GM19324 (cell line): Measurements from ENCODE around the gene C2orf72.
"Not testable (repeated sequence)": the region's sequence is repeated elsewhere in the genome, so short reads cannot be mapped to it uniquely, and the experiment has no call there.

Experiments
- ATAC-seq: cut with Tn5 transposase; IDR thresholded peaks from one replicate; pipeline ENCODE4 v1.9.1; 2021; ENCODE audit warnings: mild to moderate bottlenecking, moderate library complexity; ENCODE audit not compliant: unreplicated experiment, low FRiP score

Gene C2orf72

DNA sequence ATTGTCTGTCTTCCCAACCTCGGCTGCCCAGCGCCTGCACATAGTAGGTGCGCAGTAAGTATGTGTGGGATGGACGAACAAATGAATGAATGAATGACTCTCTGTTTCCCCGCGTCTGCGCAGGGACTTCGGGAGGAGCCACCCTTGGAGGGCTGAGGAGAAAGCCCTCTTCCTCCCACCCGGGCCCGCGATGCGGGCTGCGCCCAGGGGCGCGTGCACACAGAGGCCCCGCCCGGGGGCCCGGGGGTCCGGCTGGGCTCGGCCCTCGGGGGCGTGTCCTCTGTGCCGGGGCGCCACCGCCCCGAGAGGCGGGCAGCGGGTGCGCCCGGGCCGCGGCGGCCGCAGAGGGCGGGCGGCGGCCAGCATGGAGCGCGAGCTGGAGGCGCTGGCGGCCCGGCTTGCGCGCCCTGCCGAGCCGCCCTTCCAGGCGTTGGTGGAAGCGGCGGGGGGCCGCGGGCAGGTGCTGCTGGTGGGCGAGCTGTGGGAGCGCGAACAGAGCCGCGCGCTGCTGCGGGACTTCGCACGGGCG, at the start of gene C2orf72:
TSS of gene C2orf72 (plus strand) at position 322 of the 529 bp plus-strand sequence. CDS start at position 365, 43 bp downstream.
- no peak for ATAC-seq

- no peak for ATAC-seq
Measured at GRCh38 chr2:230989731-230990130, 47.6 kb upstream of the C2orf72 start.

GRCh38 chr2:230990131-230990898, 47.0 kb upstream of the C2orf72 start:
- ATAC-seq = no peak

- no peak for ATAC-seq
Measured at GRCh38 chr2:230990899-230991150, 46.5 kb upstream of the C2orf72 start.

DNA sequence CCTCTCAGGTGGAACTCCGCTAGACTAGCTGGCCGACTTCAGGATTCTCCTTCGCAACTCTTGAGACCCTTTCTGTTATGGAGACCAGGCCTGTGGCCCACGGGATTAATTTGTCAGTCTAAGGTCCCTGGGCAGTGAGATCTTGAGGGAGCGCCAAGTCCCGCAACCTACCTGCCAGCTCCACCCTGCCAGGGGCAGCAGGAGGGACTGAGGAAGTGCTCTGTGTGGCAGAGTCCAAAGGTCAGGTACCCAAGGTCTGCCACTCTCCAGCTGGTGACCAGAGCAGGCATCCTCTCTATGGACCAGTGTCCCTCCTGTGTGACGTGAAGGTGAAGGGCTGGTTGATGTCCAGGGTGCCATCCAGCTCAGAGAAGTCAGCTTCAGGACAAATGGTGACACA, 45.7 kb upstream of the C2orf72 start:
- no peak for ATAC-seq

DNA sequence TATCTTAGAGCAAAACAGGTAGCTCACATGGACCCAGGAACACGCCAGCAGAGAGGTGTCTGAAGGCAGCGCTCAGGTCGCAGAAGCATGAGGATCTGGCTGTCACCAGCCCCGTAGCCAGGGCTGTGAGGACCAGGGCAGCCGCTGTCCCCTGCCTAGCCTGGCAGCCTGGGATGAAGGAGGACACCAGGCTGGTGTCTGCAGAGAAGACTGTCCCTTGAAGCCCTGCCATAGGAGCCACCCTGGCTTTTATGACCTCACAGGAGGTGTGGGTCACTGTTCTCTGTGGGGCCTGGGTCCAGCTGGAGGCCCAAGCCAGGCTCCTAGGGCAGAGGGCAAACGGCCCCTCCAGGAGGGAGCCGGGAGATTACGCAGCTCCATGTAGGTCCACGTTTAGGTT, 41.5 kb upstream of the C2orf72 start, which contains the start of gene SPATA3:
TSS of gene SPATA3 (plus strand) at position 301 of the 400 bp plus-strand sequence. CDS start 113 bp downstream, outside the sequence.
- ATAC-seq = no peak

DNA sequence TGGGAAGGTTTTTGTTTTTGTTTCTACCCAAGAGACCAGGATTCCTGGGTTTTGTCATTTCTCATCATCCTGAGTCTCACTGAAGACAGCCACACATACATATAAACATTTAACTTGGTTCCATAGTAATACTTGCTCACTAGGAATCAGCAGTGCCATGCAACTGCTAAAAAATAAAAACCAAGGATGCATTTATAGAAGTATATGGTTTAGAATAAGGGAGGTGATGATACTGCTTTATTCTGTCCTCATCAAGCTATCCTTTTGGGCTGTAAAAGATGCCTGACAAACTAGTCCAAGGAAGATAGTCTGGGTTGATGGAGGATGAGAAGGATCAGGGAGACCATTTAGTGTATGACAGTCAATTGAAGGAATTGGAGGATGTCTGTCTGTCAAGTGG, 40.7 kb upstream of the C2orf72 start:
- ATAC-seq = no peak

DNA sequence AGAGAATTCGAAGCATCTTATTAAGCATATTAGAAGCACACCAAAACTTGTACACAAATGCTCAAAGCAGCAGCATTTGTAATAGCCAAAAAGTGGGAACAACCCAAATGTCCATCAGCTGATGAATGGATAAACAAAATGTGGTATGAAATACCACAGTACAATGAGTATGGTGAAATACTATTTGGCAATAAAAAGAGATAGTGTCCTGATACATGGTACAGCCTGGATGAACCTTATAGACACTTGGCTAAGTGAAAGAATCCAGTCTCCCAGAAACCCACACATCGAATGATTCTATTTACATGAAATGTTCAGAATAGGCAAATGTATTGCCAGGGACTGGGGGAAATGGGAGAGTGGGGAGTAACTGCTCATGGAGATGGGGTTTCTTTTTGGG, 38.4 kb upstream of the C2orf72 start:
- ATAC-seq = no peak

- ATAC-seq = no peak
Measured at GRCh38 chr2:230999477-230999876, 37.8 kb upstream of the C2orf72 start.

GRCh38 chr2:231000211-231000904, 37.0 kb upstream of the C2orf72 start:
- ATAC-seq = no peak

- ATAC-seq = no peak
Measured at GRCh38 chr2:231001036-231001435, 36.3 kb upstream of the C2orf72 start.

- no peak for ATAC-seq
Measured at GRCh38 chr2:231001921-231002320, 35.4 kb upstream of the C2orf72 start.

- no peak for ATAC-seq
Measured at GRCh38 chr2:231002641-231003040, 34.7 kb upstream of the C2orf72 start.

- ATAC-seq = no peak
Measured at GRCh38 chr2:231003186-231003585, 34.1 kb upstream of the C2orf72 start.

GRCh38 chr2:231004930-231005329, 32.4 kb upstream of the C2orf72 start:
- not testable (repeated sequence) for ATAC-seq

DNA sequence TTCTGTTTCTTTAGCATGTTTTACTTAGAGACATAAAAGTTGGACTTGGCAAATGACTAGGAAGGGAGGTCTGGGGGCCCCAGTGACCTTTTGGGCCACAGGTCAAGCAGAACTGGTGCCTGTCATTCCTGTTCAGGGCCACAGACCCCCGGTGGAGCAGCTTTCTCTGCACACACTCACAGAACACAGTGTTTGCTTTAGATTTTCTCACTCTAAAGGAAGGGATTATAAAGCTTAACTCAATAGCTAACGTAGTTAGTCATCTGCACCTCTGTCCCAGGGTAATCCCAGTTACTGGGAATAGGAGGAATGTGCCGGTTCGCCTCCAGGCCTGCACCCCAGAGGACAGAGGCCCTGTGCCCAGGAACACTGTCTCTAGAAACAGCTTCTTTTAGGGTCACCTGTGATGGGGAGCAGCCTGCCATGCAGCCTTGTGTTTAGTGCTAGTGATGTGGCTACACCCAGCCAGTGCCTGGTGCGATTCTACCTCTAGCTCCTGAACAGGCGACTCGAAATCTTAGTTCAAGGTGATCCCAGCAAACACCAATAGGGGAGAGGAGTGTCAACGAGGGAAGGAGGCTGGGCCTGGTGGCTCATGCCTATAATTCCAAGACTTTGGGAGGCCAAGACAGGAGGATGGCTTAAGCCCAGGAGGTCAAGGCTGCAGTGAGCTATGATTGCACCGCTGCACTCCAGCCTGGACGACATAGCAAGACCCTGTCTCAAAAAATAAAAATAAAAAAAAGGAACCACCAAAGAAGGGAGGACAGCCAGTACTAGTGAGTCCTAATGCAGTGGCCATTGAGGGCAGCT, 29.8 kb upstream of the C2orf72 start:
- no peak for ATAC-seq

DNA sequence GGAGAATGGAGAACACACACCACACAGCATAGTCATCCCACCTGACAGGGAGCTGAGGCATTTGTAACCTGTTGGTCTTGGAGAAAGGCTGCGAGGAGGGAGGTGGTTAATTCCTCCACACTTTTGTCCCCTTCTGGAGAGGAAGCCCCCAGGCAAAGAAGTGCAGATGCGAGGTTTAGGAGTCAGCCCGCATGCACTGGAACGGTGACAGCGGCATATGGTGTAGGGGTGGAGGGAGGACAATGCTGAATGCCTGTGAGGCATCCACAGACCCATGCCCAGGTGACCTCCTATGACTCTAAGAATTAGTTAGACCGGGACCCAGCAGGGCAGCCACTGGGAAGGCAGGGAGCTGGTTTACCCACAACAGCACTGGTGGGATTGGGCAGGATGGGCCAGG, 29.2 kb upstream of the C2orf72 start:
- ATAC-seq = no peak

DNA sequence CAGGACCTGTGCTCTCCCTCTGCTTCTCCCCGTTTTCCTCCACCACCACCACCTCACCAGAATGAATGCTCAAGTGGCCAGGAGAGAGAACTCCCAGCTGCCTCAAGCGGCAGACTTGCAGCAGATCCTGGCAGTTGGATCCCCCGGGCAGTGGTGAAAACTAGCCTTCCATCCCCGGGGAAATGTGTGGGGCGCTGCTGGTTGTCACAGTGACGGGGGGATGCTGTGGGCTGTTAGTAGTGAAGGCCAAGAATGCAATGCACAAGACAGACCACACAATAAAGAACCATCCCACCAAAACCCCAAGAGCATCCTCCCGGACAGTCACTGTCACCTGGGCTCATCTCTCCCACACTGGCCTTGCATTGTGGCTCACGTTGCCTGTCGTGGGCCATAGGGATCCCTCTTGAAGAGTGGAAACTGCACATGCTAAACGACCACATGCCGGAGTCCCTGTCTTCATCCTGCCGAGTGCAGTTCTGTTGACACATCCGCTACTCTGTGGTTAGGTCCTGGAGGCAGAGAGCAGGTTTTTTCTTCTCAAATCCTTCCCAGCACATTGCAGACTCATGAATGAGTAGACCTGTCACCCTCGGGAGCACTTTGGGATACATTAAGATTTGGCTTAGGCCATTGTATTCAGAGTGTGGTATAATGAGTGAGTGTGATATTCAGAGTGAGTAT, 27.9 kb upstream of the C2orf72 start:
- no peak for ATAC-seq

DNA sequence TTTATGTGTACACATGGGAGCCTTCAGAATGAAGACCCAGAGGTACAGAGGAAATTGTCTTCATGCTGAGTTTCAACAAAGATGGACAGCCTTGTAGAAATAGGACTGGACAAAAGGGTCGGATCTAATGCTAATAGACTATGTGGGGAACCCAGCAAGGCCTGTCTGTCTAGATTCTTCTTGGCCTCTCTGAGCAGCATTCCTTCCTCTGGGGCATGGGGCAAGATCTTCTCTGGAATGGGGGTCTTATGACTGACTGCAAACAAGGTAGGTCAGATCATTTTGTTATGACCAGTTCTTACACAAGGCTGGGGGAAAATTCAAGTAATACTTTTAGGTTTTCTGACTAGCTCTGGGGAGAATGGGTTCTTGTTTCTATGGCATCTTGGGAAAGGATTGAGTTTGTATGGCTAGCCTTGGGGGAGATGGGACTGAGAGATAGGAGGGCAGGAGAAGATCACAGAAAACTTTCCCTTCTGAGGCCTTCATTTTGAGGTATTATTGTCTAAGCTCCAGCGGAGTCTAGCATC, 27.1 kb upstream of the C2orf72 start:
- ATAC-seq = no peak

GRCh38 chr2:231011526-231011925, 25.8 kb upstream of the C2orf72 start:
- ATAC-seq = no peak
